GM21717 (cell line): ENCODE measurements around the gene RAB26.
"Not testable (repeated sequence)": the region's sequence is repeated elsewhere in the genome, so short reads cannot be mapped to it uniquely, and the experiment has no call there.

ENCODE experiments used
- ATAC-seq: cut with Tn5 transposase; IDR thresholded peaks from one replicate; pipeline ENCODE4 v1.9.1; 2021; ENCODE audit warnings: mild to moderate bottlenecking, moderate library complexity; ENCODE audit not compliant: unreplicated experiment

The RAB26 gene, protein sequence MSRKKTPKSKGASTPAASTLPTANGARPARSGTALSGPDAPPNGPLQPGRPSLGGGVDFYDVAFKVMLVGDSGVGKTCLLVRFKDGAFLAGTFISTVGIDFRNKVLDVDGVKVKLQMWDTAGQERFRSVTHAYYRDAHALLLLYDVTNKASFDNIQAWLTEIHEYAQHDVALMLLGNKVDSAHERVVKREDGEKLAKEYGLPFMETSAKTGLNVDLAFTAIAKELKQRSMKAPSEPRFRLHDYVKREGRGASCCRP

DNA sequence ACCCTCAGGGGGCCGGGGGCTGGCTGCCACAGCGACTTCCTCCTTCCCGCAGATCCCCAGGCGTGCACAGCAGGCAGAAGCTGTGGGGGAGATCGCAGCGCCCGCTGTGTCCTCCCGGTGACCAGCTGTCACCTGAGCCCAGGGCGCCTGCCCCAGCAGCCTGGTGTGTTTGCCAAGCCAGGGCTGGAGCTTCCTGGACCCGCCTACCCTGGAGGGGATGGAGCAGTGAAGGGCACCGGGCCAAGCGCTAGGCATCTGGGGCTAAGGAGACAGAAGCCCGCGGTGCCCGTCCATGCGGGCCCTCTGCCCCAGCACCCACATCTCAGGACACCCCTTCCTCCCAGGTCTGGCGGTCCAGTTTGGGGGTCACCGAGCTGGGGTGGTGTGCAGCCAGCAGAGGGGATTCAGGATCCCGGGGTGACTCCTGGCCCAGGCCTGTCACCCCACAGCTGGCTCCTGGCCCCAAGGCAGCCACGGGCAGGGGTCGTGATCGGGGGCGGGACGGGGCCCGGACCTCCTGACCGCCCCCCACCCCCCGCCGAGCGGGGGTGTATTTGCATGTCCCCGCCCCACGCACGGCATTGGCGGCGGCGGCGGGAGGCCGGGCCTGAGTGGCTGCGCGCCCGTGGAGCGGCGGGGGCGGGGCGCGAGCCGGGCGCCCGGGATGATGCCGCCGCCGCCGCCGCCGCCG lies at the start of gene RAB26:
TSS of gene RAB26 (plus strand) at position 645 of the 691 bp plus-strand sequence. CDS start 159 bp downstream, outside the sequence.
- no peak for ATAC-seq

DNA sequence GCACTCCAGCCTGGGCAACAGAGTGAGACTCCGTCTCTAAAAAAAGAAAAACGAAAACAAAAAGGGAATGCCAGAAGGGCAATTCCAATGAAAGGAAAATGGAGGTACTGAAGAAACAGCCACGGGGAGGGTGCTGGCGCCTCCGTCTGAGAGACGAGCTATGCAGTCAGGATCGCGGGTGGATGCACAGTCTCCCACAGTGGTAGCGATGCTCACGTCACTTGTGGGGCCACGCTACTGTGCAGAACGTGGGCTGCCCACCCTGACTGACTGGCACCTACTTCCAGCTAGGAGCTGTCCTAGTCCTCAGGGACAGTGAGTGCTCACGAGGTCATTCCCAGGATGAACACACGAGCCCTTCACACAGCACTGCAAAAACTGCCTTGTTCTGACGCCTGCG lies 46.8 kb upstream of the RAB26 start:
- ATAC-seq, result not testable (repeated sequence)

DNA sequence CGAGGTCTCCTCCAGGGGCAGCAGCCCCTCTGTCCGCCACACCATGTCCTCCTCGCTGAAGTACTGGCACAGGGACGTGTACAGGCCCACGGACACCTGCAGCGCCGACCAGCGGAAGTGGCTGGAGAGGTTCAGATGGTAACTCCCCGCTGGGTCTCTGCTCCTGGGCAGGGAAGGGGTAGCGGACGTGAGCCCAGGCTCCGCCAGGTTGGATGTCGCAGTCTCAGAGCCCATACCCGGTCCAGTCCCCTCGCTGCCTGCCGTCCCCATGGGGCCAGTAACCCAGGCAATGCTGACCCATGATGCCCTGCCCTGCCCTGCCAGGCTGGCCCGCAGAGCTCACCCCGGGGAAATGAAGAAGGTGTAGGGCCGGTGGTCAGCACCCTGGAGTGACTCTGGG lies 46.0 kb upstream of the RAB26 start:
- ATAC-seq, result no peak

DNA sequence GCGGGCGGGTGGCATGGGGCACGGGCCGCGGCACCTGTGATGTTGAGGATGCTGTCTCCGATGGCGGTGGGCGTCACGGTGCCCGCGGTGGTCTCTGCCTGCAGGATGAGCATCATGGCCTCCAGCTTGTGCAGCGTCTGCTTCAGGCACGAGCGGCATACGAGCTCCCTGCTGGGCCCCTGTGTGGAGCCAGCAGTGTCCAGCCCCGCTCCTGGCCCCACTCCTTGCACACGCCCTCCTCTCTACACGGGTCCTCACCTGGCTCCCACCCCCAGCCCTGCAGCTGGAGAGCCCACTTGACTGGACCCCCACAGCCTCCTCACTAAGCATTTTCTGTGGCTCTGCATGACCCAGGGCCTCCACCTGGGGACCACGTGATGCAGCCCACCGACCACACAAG lies 44.0 kb upstream of the RAB26 start:
- not testable (repeated sequence) for ATAC-seq

DNA sequence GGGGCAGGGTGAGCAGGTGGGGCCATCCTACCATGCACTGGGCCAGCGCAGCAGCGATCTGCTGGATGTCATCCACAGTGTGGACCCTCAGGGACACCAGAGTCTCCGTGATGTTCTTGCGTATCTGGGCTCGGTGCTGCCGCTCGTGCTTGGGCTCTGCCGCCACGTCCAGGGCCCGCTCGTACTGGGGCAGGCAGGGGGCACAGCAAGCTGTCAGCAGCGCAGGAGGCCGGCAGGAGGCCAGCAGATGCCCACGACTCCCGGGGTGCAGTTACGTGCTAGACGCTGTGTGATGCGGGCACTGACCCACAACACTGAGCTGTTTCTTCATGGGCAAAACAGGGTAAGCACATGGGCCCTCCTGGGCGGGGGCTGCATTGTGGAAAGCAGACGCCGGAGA lies 43.1 kb upstream of the RAB26 start:
- not testable (repeated sequence) for ATAC-seq

DNA sequence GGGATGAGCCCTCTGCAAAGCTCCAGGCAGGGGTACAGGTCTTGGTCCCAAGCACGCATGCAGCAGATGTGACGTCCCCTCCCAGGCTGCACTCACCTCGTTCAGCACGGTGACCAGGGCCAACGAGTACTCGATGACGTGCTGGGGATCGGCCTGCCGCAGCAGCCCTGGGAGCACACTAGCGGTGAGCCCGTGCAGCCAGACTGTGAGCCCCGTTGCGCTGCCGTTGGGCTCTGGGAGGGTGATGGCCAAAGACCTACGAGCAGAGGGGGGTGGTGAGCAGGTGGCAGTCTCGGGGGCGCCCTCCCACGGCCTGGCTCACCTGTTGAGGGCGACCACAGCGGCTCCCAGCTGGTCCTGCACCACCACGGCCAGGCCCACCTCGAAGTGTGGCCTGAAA lies 42.7 kb upstream of the RAB26 start:
- not testable (repeated sequence) for ATAC-seq

DNA sequence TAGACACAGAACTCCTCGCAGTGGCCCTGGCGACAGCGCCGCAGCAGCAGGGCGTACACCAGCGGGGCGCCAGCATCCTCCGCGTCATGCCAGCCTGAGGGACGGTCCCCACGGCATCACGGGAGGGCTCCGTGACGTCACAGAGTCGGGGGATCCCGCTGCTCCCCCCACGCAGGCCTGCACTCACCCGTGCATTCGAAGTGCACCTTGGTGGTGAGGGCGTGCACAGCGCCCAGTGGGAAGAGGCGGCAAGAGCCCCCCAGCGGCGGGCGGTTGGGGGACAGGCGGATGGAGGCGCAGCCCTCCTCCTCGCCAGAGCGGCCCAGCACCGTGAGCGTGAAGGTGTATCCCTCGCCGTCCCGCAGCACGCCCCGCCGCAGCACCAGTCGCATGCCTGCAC lies 42.2 kb upstream of the RAB26 start:
- ATAC-seq, result not testable (repeated sequence)

DNA sequence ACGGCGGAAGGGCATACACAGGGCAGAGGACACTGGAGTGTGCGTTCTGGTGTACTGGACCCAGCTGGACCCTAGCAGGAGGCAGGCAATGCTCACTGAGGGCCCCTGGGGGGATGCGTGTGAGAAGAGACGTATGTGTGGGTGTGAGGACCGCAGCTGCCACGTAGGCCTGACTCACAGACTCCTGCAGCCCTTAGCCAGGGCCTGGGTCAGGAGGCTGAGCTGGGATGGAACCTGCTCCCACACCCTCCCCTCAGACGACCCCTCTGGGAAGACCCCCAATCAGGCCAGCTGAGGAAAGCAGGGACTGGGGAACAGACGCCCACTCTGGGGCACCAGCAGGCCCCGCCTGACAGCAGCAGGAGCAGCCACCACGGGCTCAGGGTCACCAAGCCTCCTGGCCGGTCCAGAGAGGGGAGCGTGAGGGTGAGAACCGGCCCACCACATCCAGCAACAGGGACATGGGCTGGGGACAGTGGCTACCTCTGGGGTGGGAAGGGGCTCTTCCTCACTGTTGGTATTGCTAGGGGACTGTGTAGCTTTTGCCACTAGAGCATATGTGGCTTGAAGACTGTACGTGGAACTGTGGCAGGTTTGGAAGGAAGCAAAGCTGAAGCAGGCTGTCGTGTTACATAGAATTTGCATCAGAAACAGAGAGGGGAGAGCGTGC lies 41.2 kb upstream of the RAB26 start:
- ATAC-seq, result not testable (repeated sequence)

DNA sequence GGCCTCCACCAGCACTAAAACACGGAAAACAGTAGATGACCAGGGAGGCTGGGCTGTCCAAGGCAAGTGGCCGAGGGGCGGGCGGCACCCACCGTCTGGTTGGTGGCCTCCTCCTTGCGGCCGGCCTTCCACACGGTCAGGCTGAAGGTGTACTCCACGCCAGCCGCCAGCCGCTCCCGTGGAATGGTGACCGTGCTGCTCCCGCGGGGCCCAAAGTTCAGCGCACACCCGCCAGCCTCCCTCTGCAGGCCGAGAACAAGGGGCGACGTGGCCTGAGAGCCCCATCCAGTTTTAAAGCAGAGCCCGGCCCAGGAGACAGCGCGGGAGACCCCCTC lies 40.7 kb upstream of the RAB26 start:
- not testable (repeated sequence) for ATAC-seq

DNA sequence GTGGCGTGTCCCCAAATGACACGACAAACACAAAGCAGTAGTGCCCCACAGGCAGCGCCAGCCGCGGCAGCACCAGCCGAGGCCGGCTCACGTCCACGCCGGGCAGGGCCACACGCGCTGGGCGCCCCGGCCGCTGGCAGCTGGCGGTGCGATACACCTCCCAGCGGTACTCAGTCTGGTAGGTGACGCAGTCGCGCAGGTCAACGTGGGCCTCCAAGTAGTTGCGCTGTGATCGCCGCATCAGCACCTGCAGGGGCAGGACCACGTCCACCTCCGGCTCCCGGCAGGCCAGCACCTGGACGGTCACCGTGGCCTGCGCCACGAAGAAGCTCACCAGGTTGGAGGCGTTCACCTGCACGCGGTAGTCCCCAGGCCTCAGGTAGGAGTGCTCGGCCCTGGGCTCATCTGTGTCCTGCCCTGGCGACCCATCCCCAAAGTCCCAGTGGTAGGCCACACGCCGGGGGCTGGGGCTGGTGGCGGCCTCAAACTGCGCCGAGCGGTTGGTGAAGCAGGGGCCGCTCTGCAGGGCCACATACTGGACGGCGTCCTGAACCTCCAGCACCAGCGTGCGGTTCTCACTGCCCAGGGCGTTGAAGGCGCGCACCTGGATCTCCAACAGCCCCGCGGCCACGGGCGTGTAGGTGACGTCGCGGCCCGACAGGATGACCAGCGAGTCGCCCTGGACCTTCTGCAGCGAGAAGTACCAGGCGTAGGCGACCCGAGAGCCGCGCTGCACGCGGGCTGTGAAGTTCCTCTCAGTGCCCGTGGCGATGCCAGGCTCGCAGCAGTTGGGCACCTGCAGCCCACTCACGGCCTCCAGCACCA lies 39.8 kb upstream of the RAB26 start:
- ATAC-seq, result not testable (repeated sequence)

DNA sequence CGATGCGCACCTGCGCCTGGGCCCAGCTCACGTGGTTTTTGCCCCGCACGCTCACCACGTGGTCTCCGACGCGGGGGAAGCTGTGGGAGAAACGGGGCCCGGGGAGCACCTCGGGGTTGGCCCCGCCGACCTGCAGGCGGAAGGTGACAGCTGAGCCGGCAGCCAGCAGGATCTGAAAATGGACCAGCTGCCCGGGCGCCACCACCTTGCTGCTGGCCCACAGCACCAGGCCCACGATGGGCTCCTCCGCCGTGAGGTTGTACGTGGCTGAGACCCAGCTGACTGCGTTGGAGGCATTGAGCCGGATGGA lies 39.2 kb upstream of the RAB26 start:
- not testable (repeated sequence) for ATAC-seq

DNA sequence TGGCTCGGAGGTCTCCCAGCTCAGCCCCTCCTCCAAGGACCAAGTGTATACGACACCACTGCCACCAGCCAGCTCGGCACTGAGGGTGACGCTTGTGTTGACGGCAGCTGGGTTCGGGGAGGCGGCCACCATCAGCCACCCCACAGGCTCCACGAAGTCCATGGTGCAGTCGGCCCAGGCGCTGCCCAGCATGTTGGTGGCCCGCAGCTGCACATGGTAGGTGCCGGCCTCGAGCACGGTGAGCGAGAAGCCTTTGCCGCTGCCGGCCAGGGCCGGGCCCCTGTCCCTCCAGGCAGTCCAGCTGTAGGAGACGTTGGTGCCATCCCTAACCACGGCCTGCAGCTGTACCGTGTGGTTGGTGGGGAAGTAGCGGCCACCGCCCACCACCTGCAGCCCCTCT lies 38.6 kb upstream of the RAB26 start:
- not testable (repeated sequence) for ATAC-seq

DNA sequence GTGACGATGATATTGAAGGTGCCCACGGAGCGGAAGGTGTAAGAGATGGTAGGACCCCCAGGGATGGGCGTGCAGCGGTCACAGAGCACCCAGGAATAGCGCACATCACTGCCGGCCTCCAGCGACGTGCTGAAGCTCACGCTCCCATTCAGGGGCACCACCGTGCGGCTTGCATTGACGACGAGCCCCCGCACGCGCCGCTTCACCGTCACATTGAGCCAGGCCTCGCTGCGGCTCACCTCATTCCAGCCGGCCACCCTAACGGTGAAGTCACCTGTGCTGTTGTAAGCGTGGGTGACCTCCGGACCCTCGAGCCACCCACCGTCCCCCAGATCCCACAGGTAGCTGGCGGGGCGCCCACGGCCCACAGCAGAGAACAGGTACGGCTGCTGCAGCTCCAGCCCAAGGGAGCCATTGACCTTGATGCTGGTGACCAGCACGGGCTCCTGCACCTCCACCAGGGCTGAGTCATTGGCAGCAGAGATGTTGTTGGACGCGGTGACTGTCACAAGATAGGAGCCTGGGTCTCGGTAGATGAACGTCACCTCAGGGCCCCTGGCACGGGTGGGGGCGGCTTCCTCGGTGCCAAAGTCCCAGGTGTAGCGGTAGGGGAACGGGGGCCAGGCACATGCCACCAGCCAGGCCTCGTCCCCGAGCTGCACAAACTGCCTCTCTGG lies 38.0 kb upstream of the RAB26 start:
- not testable (repeated sequence) for ATAC-seq

DNA sequence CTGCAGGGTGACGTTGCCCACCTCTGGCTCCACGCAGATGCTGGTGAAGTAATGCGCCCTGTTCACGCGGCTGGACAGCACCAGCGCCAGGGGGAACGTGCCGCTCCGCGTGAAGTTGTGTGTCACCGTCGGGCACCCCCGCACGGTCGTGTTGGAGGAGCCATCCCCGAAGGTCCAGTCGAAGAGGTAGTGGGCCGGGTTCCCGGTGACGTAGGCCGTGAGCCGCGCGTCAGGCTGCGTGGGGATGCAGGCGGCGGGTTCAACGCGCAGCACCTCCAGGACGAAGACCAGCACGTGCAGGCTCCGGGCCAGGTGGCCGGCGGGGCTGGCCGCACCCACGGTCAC lies 37.4 kb upstream of the RAB26 start:
- not testable (repeated sequence) for ATAC-seq

DNA sequence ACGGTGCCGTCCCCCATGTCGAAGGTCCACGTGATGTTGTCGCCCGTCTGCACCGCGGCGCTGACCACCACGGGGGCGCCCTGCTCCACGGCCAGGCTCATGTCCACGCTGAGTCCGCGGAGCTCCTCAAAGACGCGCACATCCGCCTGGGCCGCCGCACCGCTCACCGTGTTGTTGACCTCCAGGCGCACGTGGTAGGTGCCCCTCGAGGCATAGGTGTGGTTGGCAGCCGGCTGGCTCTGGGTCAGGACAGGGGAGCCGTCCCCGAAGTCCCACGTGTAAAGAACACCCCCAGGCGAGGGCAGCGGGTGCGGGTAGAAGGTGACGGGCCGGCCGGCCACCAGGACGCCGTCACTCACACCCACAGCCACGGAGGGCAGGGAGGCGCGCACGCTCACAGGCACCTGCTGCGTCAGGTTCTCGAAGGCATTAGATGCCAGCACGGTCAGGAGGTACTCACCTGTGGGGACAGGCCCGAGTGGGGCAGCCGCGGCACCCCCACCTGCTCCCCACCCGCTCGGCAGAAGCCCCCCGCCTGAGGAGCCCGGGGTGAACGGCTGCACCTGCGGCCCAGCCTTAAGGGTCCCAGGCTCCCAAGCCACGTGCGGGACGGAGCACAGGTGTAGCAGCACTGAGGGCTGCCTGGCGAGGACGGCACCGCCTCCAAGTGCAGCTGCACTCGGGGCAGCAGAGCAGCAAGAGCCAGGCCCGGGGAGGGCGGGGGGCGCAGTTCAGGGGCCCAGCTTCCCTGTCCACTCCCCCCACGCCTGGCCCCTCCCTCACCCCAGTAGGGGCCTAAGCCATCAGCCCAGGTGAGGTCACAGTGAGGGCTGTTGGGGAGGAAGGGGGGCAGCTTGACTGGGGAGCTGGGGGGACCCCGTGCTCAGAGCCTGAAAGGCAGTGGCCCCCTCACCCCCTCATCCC lies 36.8 kb upstream of the RAB26 start:
- not testable (repeated sequence) for ATAC-seq

DNA sequence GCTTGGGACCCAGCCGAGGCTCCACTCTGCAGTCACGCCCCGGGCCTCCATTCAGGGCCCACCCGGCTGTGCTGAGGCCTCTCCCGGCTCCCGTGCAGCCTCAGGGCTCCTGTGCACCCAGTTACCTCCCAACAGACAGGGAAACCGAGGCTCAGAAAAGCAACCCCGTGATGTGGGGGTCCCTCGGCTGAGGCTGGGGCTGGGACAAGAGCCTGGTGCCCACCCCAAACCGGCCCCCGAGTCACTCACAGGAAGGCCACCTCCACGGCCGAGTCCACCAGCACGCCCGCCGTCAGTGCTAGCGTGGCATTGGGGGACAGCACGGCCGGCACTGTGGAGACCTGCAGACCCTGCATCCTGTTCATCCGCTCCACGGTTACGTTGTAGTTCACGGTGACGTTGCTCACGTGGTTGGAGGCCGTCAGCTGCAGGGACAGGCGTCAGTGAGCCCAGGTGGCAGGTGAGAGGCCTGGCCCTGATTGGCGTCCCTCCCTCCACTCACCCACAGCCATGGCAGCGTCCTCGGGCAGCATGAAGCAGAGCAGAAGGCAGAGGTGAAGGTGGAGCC lies 35.8 kb upstream of the RAB26 start:
- not testable (repeated sequence) for ATAC-seq

DNA sequence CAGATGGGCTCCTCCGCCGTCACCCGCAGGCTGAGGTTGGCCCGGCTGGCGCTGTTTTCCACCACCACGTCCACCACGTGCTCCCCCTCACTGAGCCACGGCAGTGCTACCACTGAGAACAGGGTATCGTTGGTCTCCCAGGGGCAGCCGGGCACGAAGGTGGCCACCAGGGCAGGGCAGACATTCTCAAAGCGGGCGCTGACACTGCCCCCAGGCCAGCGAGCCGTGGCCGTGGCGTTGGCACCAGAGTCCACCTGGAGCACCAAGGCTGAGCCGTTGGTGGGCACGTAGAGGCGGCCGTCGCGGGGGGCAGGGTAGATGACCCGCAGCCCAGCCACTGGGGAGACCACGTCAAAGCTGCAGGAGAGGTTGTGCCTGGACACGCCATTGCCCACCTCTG lies 34.2 kb upstream of the RAB26 start:
- ATAC-seq, result not testable (repeated sequence)

DNA sequence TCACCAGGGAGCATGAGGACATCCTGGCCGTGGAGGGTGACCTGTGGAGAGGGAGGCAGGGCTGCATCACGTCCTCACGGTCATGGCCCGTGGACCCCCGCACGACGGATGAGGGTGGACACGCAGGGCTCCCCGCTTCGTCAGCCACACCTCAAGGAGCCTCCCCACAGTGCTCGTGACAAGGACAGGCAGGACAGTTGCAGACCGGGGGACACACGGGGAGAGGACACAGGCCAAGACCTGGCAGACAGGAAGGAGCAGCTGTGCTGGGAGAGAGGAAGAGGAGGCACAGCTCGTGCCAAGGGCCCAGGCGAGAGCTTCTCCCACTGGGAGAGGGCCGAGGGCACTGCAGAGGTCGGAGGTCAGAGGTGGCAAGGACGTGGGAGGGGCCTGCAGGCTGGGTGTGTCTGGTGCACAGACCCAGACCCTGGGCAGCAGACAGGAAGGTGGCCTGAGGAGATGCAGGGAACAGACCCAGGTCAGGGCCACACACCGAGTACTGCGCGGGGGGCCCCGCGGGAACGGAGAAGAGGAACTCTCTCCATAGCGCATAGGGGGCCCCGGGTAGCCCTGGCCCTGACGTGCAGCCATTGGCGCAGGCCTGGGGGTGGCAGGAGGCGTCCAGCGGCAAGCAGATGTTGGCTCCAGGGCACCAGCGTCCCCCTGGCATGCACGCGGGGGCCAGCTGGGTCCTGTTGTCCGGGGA lies 33.4 kb upstream of the RAB26 start:
- ATAC-seq, result not testable (repeated sequence)

DNA sequence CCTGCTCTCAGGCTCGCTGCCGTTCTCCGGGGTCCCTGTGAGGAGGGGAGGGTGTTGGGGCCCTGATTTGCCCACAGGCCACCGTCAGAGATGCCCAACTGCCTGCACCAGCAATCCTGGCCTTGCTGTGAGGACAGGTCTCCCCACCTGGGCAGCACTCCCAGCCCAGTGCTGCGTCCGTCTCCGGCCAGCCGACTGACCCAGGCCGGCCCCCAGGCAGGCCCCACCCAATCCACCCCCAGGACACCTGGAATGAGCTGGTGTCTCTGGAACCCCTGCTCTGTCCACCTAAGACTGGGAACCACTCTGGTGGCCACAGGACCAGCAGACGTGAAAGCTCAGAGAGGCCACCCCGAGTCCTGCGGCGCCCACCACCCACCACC lies 32.8 kb upstream of the RAB26 start:
- no peak for ATAC-seq
